Measurements from ENCODE around the gene C1orf174.

The C1orf174 gene

DNA sequence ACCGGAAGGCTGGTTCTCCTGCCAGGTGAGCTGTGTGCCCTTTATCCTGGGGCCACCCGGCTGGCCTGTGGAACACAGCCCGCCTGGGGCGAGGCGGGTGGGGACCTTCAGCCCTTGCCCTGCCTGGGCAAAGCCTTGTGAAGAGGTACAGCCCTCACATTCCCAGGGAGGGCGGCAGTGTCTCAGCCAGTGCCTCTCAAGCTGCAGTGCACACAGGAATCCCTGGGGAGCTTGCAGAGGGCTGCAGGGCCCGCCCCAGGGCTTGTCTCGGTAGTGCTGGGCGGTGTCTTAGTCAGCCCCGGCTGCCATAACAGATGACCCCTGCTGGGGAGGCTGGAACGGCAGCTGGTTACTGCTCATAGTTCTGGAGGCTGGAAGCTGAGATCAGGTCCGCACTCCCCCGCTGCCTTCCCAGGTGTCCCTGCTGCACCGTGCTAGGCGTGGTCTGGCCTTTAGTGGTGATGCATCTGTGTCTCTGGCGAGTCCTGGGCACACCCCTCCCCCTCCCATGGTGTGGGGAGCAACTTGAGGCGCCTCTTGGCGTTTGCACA lies 30.2 kb downstream of the C1orf174 start:
- Mint-ChIP-seq H3K27me3 (no peaks in the 10 kb centered on the region), H3K36me3 (peaks cover 48 to 57% of the 10 kb centered on the region in 2 donors), H3K4me1 (peaks cover 0 to 3% of the 10 kb centered on the region in 2 donors), H3K4me3 (no peak overlapping the region), H3K9me3 (peaks cover 0 to 6% of the 10 kb centered on the region in 2 donors), H3K27ac (no peak overlapping the region)
- DNase-seq (no peak), ATAC-seq (replicated peaks) (no peak)

DNA sequence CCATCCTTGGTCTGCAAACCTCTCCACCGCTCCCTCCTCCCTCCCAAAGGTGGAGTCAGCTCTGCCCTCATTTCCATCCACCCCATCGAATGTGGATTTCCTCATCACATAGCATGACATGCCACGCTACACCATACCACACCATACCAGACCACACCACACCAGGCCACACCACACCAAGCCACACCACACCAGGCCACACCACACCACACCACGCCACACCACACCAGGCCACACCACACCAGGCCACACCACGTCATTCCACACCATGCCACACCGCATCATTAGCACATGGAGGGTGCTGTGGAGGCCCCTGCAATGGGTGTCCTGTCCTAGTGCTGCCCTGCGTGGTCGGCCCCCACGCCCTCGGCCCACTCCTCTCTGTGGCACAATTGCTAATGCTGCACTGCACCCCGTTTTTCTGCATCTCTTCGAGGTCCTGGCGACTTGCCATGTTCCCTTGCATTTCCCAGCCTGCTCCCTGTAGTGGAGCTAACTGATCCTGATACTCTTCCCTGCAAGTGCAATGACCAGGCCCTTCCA lies 31.5 kb downstream of the C1orf174 start:
- H3K4me1 Mint-ChIP-seq = peaks cover 0 to 3% of the 10 kb centered on the region in 2 donors
- peaks cover 44 to 54% of the 10 kb centered on the region in 2 donors for H3K36me3 Mint-ChIP-seq
- ATAC-seq (replicated peaks) = no peak

DNA sequence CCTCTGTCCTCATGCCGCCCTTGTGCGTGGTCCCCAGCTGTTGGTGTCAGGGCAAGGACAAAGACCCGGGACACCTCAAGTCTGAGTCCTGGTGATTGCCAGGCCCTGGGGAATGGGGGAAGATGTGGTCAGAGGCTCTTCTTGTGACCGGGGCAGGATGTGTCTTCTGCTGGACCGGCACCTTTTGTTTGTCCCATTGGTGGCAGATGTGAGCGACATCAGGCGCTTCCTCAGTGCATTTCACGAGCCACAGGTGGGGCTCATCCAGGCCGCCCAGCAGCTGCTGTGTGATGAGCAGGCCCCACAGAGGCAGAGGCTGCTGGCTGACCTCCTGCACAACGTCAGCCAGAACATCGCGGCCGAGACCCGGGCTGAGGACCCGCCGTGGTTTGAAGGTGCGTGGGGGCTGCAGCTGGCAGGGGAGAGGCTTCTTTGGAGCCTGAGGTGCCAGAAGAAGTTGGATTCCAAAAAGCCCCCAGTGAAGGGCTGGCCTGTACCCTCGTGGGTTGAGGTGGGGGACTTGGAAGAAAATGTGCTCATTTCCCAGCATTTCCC lies 34.4 kb downstream of the C1orf174 start:
- Mint-ChIP-seq H3K4me1 (peaks cover 0 to 3% of the 10 kb centered on the region in 2 donors), H3K27me3 (no peaks in the 10 kb centered on the region), H3K4me3 (no peak overlapping the region), H3K9me3 (peaks cover 0 to 6% of the 10 kb centered on the region in 2 donors), H3K36me3 (peaks cover 34 to 42% of the 10 kb centered on the region in 2 donors), H3K27ac (no peak overlapping the region)
- DNase-seq (no peak), ATAC-seq (replicated peaks) (no peak)

More for the DNA sequence above, 31.5 kb downstream of the C1orf174 start:
- Mint-ChIP-seq H3K27me3 (no peaks in the 10 kb centered on the region), H3K4me3 (no peak overlapping the region), H3K27ac (peak overlapping the region; percentile 60), H3K9me3 (peaks cover 0 to 6% of the 10 kb centered on the region in 2 donors)
- no peak for DNase-seq

DNA sequence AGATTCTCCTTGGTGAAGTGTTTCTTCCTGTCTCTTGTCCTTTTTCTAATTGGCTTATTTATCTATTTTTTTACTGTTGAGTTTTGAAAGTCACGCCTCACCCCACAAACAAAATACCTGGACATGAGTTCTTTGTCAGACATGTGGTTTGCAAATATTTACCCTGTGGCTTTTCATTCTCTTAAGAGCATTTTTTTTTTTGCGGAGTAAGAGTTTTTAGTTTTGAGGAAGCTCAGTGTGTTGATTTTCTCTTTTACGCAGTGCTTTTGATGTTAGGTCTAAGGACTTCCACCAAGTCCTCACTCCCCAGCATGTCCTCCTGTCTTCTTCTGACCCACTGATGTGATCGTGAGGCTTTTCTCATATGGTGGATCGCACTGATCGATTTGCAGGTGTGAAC lies 35.2 kb downstream of the C1orf174 start:
- H3K4me1 Mint-ChIP-seq = peaks cover 0 to 3% of the 10 kb centered on the region in 2 donors
- no peaks in the 10 kb centered on the region for H3K27me3 Mint-ChIP-seq
- H3K27ac Mint-ChIP-seq = no peak overlapping the region
- H3K9me3 Mint-ChIP-seq = peaks cover 0 to 6% of the 10 kb centered on the region in 2 donors
- ATAC-seq (replicated peaks) = no peak
- no peak overlapping the region for H3K4me3 Mint-ChIP-seq
- H3K36me3 Mint-ChIP-seq = peaks cover 29 to 35% of the 10 kb centered on the region in 2 donors
- no peak for DNase-seq

DNA sequence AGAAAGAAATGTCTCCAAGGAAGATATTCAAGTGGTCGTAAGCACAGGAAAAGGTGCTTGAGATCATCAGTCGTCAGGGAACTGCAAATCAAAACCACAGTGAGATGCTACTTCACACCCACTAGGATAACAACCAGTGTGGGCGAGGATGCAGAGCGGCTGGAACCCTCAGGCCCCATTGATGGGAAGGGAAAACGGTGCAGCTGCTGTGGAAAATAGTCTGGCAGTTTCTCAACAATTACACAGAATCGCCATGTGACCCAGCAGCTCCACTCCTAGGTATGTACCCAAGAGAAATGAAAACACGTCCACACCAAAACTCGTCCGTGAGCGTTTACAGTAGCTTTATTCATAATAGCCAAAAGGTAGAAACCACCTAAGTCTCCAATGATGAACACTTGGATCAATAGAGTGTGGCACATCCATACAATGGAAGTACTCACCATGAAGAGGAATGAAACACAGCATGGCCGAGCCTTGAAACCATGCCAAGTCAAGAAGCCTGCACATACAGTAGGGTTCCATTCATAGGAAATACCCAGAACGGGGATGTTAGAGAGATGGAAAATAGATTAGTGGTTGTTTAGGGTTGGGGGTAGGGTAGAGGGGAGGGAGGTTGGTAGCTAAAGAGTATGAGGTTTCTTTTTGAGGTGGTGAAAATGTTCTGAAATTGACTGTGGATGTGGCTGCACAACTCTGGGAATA lies 36.7 kb downstream of the C1orf174 start:
- H3K27ac Mint-ChIP-seq = no peak overlapping the region
- no peak for ATAC-seq (replicated peaks)
- H3K36me3 Mint-ChIP-seq = peaks cover 19 to 24% of the 10 kb centered on the region in 2 donors
- peaks cover 6 to 9% of the 10 kb centered on the region in 2 donors for H3K4me1 Mint-ChIP-seq
- DNase-seq = no peak
- H3K27me3 Mint-ChIP-seq = no peaks in the 10 kb centered on the region
- peaks cover 0 to under 1% of the 10 kb centered on the region in 2 donors for H3K9me3 Mint-ChIP-seq
- no peak overlapping the region for H3K4me3 Mint-ChIP-seq

DNA sequence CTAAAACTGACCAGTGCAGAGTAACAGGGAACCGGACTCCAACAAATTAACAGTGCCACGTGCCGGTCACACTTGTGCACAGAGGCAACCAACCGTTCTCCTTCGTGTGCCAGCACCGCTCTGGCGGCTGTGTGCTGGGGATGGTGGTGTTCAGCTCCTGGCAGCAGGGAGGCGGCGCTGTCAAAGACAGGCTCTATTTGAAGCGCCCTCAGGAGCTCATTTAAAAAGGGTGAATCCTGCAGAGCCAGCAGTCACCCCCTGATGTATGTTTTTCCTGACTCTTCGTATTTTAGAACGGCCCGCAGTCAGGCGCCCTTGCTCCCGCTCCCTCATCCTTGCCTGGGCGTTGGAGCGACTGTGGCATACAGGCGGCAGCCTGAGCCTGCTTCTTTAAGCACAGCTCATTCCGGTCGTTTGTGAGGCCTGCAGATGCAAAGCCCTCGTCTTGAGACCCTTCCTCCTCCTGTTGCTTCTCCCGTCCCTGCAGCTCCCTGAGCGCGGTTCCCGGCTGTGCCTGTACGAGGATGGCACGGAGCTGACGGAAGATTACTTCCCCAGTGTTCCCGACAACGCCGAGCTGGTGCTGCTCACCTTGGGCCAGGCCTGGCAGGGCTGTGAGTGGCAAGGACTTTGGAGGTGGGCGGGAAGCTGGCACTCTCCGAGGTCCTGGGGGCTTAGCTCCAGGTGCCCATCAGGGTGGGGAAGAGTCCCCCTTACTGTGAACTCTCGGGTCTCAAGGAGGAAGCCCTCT lies 41.7 kb downstream of the C1orf174 start:
- H3K4me3 Mint-ChIP-seq = peak overlapping the region; percentile 99 to 100

DNA sequence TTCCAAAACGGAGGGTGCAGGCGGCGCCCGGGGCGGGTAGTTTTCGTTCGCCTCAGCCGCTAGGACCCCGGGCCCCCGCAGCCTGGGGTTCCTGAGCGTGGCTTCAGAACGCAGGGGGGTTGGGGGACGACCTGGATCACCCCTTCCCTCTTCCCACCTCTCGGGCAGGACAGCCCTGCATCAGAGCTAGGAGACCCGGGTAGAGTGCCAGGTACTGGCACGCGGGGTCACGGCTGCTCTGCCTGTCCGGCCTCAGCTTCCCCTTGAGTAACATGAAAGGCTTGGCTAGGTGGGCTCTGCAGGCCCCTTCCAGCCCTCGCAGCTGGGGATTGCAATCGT lies 42.3 kb downstream of the C1orf174 start:
- ATAC-seq (replicated peaks) = no peak
- Mint-ChIP-seq H3K4me3 (peak overlapping the region; percentile 99 to 100), H3K27me3 (no peaks in the 10 kb centered on the region), H3K27ac (no peak overlapping the region), H3K36me3 (peaks cover 3 to 5% of the 10 kb centered on the region in 2 donors), H3K4me1 (peaks cover 11 to 38% of the 10 kb centered on the region in 2 donors), H3K9me3 (no peaks in the 10 kb centered on the region)
- DNase-seq = no peak

More for the DNA sequence above, 41.7 kb downstream of the C1orf174 start:
- H3K27me3 Mint-ChIP-seq = no peaks in the 10 kb centered on the region
- peaks cover 3 to 8% of the 10 kb centered on the region in 2 donors for H3K36me3 Mint-ChIP-seq
- ATAC-seq (replicated peaks) = no peak
- DNase-seq = no peak
- H3K4me1 Mint-ChIP-seq = peaks cover 11 to 38% of the 10 kb centered on the region in 2 donors
- H3K27ac Mint-ChIP-seq = no peak overlapping the region
- no peaks in the 10 kb centered on the region for H3K9me3 Mint-ChIP-seq

DNA sequence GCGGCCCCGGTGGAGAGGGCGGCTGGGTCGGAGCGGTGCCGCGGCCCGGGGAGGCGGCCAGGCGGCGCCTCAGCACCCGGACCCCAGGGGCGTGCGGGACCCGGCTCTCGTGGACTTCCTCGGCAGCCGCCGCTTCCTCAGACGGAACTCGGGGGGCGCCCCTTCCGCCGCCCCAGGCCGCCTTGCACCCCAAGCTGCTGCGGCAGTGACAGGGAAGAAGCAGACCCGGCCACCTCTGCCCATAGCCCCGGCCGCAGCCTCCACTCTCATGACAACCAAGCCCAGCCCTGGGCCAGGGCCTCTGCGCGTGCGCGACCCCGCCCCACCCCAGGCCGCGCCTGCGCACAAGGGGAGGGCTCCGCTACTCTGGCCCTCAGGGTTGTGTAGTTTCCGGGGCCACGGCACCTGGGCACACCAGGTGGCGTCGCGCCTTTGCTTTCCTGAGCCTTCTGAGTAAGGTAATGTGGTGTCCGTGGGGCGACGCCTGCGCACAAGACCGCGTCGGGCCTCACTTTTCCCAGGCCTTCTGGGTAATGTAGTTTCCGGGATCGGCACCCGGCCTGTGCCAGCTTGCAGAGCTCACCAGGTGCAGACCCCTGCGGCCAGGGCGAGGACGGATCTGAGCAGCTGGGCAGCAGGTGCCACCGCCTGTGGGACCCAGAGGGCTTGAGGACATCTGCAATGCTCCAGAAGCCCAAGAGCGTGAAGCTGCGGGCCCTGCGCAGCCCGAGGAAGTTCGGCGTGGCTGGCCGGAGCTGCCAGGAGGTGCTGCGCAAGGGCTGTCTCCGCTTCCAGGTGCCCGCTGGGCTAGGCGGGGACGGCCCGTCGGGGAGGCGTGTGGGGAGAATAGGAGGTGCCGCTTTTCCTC lies 42.9 kb downstream of the C1orf174 start, which contains the start of the genes CEP104 and DFFB:
TSS of gene CEP104 (minus strand) at position 289 of the 868 bp plus-strand sequence. CDS start 4,804 bp downstream, outside the sequence.
TSS of gene DFFB (plus strand) at position 554 of the 868 bp plus-strand sequence. CDS start at position 682, 128 bp downstream.
- Mint-ChIP-seq H3K9me3 (no peaks in the 10 kb centered on the region), H3K27me3 (no peaks in the 10 kb centered on the region), H3K27ac (peak within 1 kb of the TSS; percentile 95), H3K36me3 (peaks cover 3 to 5% of the 10 kb centered on the region in 2 donors), H3K4me1 (peaks cover 11 to 38% of the 10 kb centered on the region in 2 donors), H3K4me3 (peak within 1 kb of the TSS; percentile 99 to 100)
- ATAC-seq (replicated peaks) = peak; percentile 97 to 98
- DNase-seq = peak; percentile 97

DNA sequence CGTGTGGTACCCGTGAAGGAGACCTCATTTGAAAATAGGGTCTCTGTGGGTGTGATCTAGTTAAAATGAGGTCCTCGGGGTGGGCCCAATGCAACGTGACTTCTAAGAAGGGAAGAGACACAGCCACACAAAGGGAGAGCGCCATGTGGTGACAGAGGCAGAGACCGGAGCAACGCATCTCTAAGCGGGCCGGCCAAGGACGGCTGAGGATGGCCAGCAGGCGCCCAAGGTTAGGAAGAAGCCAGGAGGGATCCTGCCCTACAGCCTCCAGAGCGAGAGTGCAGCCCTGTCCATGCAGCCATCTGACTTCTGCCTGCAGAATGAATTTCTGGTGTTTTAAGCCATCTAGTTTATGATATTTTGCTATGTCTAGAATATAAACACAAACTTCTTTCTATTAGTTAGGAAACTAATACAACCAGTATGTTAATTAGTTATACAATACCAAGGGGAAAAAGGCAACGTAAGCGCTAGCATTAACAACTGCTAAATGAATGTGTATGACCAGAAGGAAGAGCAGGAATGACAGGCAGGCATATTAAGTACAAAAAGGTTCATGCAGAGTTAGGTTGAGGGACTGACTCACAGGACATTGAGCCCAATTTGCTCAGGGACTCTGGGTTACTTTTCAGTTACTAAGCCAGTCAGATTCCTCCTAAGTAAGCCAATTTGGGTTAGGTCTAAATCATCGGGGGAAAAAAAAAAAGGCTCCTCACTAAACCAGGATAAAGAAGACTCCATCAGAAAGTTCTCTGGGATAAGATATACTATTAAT lies 47.2 kb downstream of the C1orf174 start:
- Mint-ChIP-seq H3K9me3 (no peaks in the 10 kb centered on the region), H3K27ac (no peak overlapping the region), H3K4me1 (peaks cover 8 to 25% of the 10 kb centered on the region in 2 donors), H3K4me3 (no peak overlapping the region), H3K27me3 (no peaks in the 10 kb centered on the region), H3K36me3 (peaks cover 11 to 25% of the 10 kb centered on the region in 2 donors)
- DNase-seq (no peak), ATAC-seq (replicated peaks) (no peak)

DNA sequence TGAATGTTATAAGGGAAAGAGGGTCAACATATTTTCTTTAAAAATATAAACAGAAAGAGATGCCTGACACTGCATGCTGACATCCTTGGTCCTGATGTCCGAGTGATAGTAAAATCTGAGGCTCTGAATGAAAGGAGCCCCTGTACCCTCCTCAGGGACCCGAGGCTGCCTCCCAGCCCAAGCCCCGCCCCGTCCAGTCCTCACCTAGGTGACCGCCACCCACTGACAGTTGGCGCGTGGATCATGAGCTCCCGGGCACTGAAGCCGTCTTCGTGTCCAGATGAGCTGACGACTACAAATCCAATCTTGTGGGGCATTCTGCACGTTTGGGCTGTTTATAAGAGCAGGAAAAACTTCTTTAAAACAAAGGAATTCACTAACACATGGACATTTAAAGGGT lies 48.0 kb downstream of the C1orf174 start:
- ATAC-seq (replicated peaks) (no peak), DNase-seq (no peak)
- Mint-ChIP-seq H3K36me3 (peaks cover 12 to 29% of the 10 kb centered on the region in 2 donors), H3K27me3 (no peaks in the 10 kb centered on the region), H3K27ac (no peak overlapping the region), H3K4me1 (peaks cover 5 to 19% of the 10 kb centered on the region in 2 donors), H3K9me3 (no peaks in the 10 kb centered on the region), H3K4me3 (no peak overlapping the region)

DNA sequence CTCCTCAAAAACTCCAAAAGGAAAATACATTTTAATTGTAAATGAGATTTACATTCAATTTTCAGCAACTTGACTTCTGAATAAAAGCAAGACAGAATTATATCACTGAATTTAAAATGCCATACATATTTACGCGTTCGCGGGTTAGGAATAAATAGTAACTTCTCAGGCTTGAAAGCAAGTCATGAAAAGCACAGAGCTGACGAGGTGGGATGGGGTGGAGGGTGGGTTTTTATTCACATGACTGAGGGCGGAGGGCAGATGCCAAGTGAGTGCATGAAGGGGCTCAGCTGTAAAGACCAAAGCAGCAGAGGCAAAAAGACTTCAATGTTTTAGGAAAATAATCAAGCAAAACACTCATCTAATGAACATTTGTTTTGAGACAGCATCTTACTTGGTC lies 48.8 kb downstream of the C1orf174 start:
- Mint-ChIP-seq H3K27ac (no peak overlapping the region), H3K36me3 (peaks cover 17 to 34% of the 10 kb centered on the region in 2 donors), H3K4me3 (no peak overlapping the region), H3K9me3 (no peaks in the 10 kb centered on the region), H3K4me1 (peaks cover 5 to 15% of the 10 kb centered on the region in 2 donors), H3K27me3 (no peaks in the 10 kb centered on the region)
- DNase-seq = no peak
- ATAC-seq (replicated peaks) = no peak

DNA sequence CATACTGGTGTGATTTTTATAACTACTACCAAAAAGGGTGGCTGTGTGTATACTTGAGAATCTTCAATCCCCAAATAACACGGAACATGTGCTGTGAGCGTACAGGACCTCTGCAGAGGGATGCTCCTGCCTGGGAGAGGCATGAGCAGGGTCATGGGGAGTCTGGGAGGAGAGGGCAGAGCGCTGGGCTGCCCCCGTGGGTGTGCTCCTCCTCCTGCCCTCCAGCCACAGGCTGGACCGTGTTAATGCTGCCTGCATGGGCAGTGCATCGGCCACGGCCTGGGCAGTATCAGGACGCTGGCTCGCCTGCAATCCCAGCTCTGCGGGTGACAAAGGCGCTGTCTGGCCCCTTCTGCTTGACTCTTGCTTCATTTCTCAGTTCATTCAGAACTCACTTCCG lies 49.2 kb downstream of the C1orf174 start:
- Mint-ChIP-seq H3K9me3 (no peaks in the 10 kb centered on the region), H3K27ac (no peak overlapping the region), H3K27me3 (no peaks in the 10 kb centered on the region), H3K4me1 (peaks cover 5 to 11% of the 10 kb centered on the region in 2 donors), H3K36me3 (peaks cover 17 to 34% of the 10 kb centered on the region in 2 donors), H3K4me3 (no peak overlapping the region)
- ATAC-seq (replicated peaks) (no peak), DNase-seq (no peak)

DNA sequence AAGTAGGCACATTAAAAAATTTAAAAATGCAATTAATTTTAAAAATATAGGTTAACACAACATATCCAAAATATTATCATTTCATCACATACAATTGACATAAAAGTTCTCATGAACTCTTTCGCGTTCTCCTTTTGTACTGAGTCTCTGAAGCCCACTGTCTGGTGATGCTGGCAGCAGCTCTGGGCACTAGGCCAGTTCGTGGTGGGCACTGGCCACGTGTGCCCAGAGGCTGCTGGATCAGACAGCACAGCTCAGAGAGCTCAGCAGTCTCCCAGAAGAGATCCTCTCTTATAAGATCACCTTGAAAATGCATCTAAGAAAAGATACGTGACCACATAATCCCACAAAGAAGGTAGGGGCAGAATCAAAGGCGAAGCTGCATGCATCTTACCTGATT lies 53.0 kb downstream of the C1orf174 start:
- Mint-ChIP-seq H3K4me1 (peaks cover 0 to 7% of the 10 kb centered on the region in 2 donors), H3K27ac (no peak overlapping the region), H3K27me3 (no peaks in the 10 kb centered on the region), H3K4me3 (no peak overlapping the region), H3K9me3 (no peaks in the 10 kb centered on the region), H3K36me3 (peaks cover 31 to 49% of the 10 kb centered on the region in 2 donors)
- ATAC-seq (replicated peaks) (no peak), DNase-seq (no peak)

Data from stimulated activated naive B cell treated with anti-CD40 and anti-IgM and Interleukin-4, amounts not matched to agents 10 μg/mL and 1 μg/mL and 100 μg/mL, for 72 hours (primary cell).